Right hindlimb (tissue), 1 donor: ENCODE measurements around the gene CLMN.
"Not testable (repeated sequence)": the region's sequence is repeated elsewhere in the genome, so short reads cannot be mapped to it uniquely, and the experiment has no call there.

Experiments
- DNase-seq: peaks from one replicate; pipeline ENCODE4 v3.0.0-alpha.2; 2018

Gene CLMN

GRCh38 chr14:95215094-95215725, 104.5 kb downstream of the CLMN start:
- no peak for DNase-seq

- DNase-seq: no peak
Observed at GRCh38 chr14:95213774-95214173, 105.9 kb downstream of the CLMN start.

GRCh38 chr14:95211721-95212504, 107.8 kb downstream of the CLMN start:
- DNase-seq: no peak

GRCh38 chr14:95210699-95211098, 109.0 kb downstream of the CLMN start:
- no peak for DNase-seq

GRCh38 chr14:95208598-95208997, 111.1 kb downstream of the CLMN start:
- DNase-seq: no peak

- no peak for DNase-seq
Observed at GRCh38 chr14:95207475-95208233, 112.1 kb downstream of the CLMN start.

GRCh38 chr14:95206534-95206933, 113.2 kb downstream of the CLMN start:
- DNase-seq: no peak

GRCh38 chr14:95204705-95205104, 115.0 kb downstream of the CLMN start:
- no peak for DNase-seq

- not testable (repeated sequence) for DNase-seq
Observed at GRCh38 chr14:95201745-95202144, 118.0 kb downstream of the CLMN start.

GRCh38 chr14:95200404-95200803, 119.3 kb downstream of the CLMN start:
- no peak for DNase-seq

- no peak for DNase-seq
Observed at GRCh38 chr14:95199298-95199983, 120.3 kb downstream of the CLMN start.

GRCh38 chr14:95198320-95198719, 121.4 kb downstream of the CLMN start:
- DNase-seq: no peak

- DNase-seq: no peak
Observed at GRCh38 chr14:95197551-95197950, 122.2 kb downstream of the CLMN start.

GRCh38 chr14:95196826-95197545, 122.7 kb downstream of the CLMN start:
- DNase-seq: no peak

- no peak for DNase-seq
Observed at GRCh38 chr14:95196268-95196667, 123.4 kb downstream of the CLMN start.

GRCh38 chr14:95195031-95195430, 124.7 kb downstream of the CLMN start:
- DNase-seq: no peak

- no peak for DNase-seq
Observed at GRCh38 chr14:95193081-95193480, 126.6 kb downstream of the CLMN start.

- no peak for DNase-seq
Observed at GRCh38 chr14:95192311-95192710, 127.4 kb downstream of the CLMN start.

- DNase-seq: no peak
Observed at GRCh38 chr14:95191445-95192199, 128.1 kb downstream of the CLMN start.

GRCh38 chr14:95190857-95191256, 128.9 kb downstream of the CLMN start:
- no peak for DNase-seq

- DNase-seq: no peak
Observed at GRCh38 chr14:95190346-95190840, 129.3 kb downstream of the CLMN start.
